Effector CD4-positive, alpha-beta T cell (primary cell): ENCODE measurements around the gene RNU11.
A peak's percentile ranks its signal among the peaks of the same experiment; 100 is the strongest.
"Not testable (repeated sequence)": the region's sequence is repeated elsewhere in the genome, so short reads cannot be mapped to it uniquely, and the experiment has no call there.

Experiments
- DNase-seq: peaks from one replicate; pipeline ENCODE4 v3.0.0-alpha.2; 2020

Gene RNU11

GRCh38 chr1:28663871-28664470 is 15.6 kb downstream of the RNU11 start:
- DNase-seq, result no peak

DNA sequence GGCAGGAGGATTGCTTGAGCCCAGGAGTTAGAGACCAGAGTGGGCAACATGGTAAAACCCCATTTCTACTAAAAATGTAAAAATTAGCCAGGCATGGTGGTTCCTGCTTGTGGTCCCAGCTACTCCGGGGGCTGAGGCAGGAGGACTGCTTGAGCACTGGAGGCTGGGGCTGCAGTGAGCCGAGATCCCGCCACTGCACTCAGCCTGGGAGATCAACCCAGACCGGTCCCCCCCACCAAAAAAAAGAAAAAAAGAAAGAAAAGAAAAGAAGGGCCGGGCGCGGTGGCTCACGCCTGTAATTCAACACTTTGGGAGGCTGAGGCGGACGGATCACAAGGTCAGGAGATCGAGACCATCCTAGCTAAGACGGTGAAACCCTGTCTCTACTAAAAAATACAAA is 18.4 kb downstream of the RNU11 start:
- DNase-seq, result no peak

GRCh38 chr1:28668191-28668955 is 20.0 kb downstream of the RNU11 start, which contains the start of gene GMEB1:
TSS of gene GMEB1 (plus strand) at chr1:28668784. CDS start at chr1:28683613, 14,829 bp downstream.
- peak; percentile 79 for DNase-seq

DNA sequence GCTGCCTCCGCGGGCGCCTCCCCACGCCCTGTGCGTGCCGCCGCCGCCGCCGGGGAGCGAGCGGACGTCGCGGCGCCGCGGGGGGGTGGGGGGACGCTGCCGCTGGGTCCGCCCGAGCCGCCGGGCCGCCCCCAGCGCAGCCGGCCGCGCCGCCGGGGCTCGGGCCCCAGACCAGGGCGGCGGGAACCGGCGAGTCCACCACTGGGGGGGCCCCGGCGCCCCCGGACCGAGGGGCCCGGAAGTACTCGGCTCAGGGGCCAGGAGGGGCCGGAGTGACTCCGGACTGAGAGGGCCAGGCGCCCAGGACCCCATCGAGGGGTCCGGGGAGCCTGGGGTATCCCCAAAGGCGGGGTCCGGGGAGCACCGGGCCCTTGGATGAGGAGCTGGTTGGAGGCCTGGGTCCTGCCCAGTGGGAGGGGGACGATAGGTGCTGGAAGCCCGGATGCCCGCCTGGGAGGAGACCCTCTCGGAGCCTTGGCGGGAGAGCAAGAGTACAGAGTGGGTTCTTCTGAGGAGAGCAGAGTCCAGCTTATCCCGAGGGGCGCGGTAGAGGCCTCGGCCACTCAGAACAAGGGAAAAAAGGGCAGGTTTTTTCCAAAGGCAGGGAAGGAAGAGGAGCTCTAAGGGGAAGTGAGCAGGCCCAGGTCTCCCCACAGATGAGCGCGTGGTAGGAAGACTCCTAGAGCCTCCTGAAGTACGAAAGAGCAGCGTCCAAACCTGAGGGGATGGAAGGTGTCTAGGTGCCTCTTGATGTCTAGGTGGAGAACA is 20.7 kb downstream of the RNU11 start:
- DNase-seq, result peak; percentile 23

GRCh38 chr1:28671254-28671780 is 22.9 kb downstream of the RNU11 start:
- DNase-seq, result no peak

DNA sequence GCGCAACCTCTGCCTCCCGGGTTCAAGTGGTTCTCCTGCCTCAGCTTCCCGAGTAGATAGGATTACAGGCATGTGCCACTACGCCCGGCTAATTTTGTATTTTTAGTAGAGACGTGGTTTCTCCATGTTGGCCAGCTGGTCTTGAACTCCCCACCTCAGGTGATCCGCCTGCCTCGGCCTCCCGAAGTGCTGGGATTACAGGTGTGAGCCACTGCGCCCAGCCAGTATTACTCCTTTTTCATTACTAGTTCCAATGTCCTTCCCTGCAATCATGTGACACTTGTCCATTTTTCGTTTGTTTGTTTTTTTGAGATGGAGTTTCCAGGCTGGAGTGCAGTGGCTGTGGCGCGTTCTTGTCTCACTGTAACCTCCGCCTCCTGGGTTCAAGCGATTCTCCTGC is 24.6 kb downstream of the RNU11 start:
- DNase-seq, result not testable (repeated sequence)

DNA sequence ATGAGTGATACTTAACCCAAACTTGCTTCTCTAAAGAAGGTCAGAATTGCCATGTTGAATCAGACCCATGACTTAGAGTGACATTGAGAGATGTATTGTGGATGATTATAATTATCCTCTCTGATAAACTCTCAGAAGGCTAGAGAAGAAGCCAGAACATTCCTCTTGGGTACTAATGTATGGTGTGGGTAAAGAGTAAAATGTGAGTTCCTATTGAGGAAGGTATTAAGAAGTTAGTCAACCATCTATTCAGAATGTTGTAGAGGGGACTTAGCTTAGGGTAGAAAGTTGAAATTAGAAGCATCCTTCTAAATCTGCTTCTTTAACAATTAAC is 27.5 kb downstream of the RNU11 start:
- no peak for DNase-seq

- no peak for DNase-seq
Observed at GRCh38 chr1:28680151-28680550, 31.8 kb downstream of the RNU11 start.

GRCh38 chr1:28682840-28683239 is 34.4 kb downstream of the RNU11 start:
- DNase-seq, result no peak

- no peak for DNase-seq
Observed at GRCh38 chr1:28684937-28685336, 36.5 kb downstream of the RNU11 start.

GRCh38 chr1:28691627-28692026 is 43.2 kb downstream of the RNU11 start:
- not testable (repeated sequence) for DNase-seq
